H9 (cell line): Measurements from ENCODE around the gene LSM2. TPM values are rescaled to one million over a fixed set of nuclear protein-coding genes. Genes with fewer than 3 reads are reported as not detected.

ENCODE experiments used
- DNase-seq: peaks from one replicate; pipeline ENCODE4 v3.0.0-alpha.2; 2017
- H2AFZ ChIP-seq: one replicate; pipeline ENCODE4 v1.6.1; 2013; ENCODE audit warnings: mild to moderate bottlenecking, low read length, control low read depth, moderate library complexity
- H2AK5ac ChIP-seq: 2 replicates; pipeline ENCODE4 v1.6.1; 2013; ENCODE audit warnings: low read length, control low read depth, mixed read lengths; ENCODE audit not compliant: insufficient read length
- H2BK120ac ChIP-seq: one replicate; pipeline ENCODE4 v1.6.1; 2013; ENCODE audit warnings: low read depth, mild to moderate bottlenecking, low read length, control low read depth, inconsistent platforms; ENCODE audit not compliant: poor library complexity, severe bottlenecking
- H2BK12ac ChIP-seq: 2 replicates; pipeline ENCODE4 v1.6.1; 2013; ENCODE audit warnings: low read length, control low read depth, mixed read lengths, low read depth; ENCODE audit not compliant: insufficient read length
- H2BK15ac ChIP-seq: 2 replicates; pipeline ENCODE4 v1.6.1; 2013; ENCODE audit warnings: low read depth, low read length, control low read depth
- H2BK20ac ChIP-seq: one replicate; pipeline ENCODE4 v1.6.1; 2013; ENCODE audit warnings: low read depth, mild to moderate bottlenecking, low read length, control low read depth, inconsistent platforms; ENCODE audit not compliant: poor library complexity, severe bottlenecking
- H2BK5ac ChIP-seq: 2 replicates; pipeline ENCODE4 v1.6.1; 2013; ENCODE audit warnings: low read length, control low read depth, mixed read lengths; ENCODE audit not compliant: insufficient read length
- H3K14ac ChIP-seq: 2 replicates; pipeline ENCODE4 v1.6.1; 2013; ENCODE audit warnings: low read length, control low read depth; ENCODE audit not compliant: insufficient read depth
- H3K18ac ChIP-seq: 2 replicates; pipeline ENCODE4 v1.6.1; 2013; ENCODE audit warnings: low read depth, mild to moderate bottlenecking, mixed read lengths, low read length, control low read depth; ENCODE audit not compliant: insufficient read length
- H3K23ac ChIP-seq: 2 replicates; pipeline ENCODE4 v1.6.1; 2013; ENCODE audit warnings: low read length, control low read depth, mixed read lengths, low read depth; ENCODE audit not compliant: insufficient read length
- H3K23me2 ChIP-seq: 2 replicates; pipeline ENCODE4 v1.6.1; 2013; ENCODE audit warnings: low read depth, mild to moderate bottlenecking, mixed read lengths, low read length, control low read depth; ENCODE audit not compliant: insufficient read length, poor library complexity, severe bottlenecking
- H3K27ac ChIP-seq: 2 replicates; pipeline ENCODE4 v1.5.1; 2013; ENCODE audit warnings: low read length, control low read depth, mixed read lengths, low read depth; ENCODE audit not compliant: insufficient read length
- H3K27me3 ChIP-seq: 2 replicates; pipeline ENCODE4 v1.6.1; 2013; ENCODE audit warnings: low read length, control low read depth, inconsistent platforms; ENCODE audit not compliant: insufficient read depth
- H3K4ac ChIP-seq: 2 replicates; pipeline ENCODE4 v1.6.1; 2013; ENCODE audit warnings: low read depth, mild to moderate bottlenecking, control low read depth, inconsistent platforms, low read length, moderate library complexity
- H3K4me1 ChIP-seq: 2 replicates; pipeline ENCODE4 v1.6.1; 2013; ENCODE audit warnings: low read length, control low read depth, inconsistent platforms; ENCODE audit not compliant: insufficient read depth
- H3K4me2 ChIP-seq: 2 replicates; pipeline ENCODE4 v1.6.1; 2013; ENCODE audit warnings: low read length, control low read depth, mixed read lengths; ENCODE audit not compliant: insufficient read length, insufficient read depth
- H3K56ac ChIP-seq: 2 replicates; pipeline ENCODE4 v1.6.1; 2013; ENCODE audit warnings: low read depth, mild to moderate bottlenecking, mixed read lengths, low read length, control low read depth; ENCODE audit not compliant: insufficient read length
- H3K79me1 ChIP-seq: 2 replicates; pipeline ENCODE4 v1.6.1; 2013; ENCODE audit warnings: low read depth, mild to moderate bottlenecking, moderate library complexity, low read length, control low read depth, inconsistent platforms; ENCODE audit not compliant: insufficient read depth, poor library complexity, severe bottlenecking
- H3K79me2 ChIP-seq: 2 replicates; pipeline ENCODE4 v1.6.1; 2013; ENCODE audit warnings: low read length, control low read depth, inconsistent platforms; ENCODE audit not compliant: insufficient read depth
- H3K9ac ChIP-seq: 2 replicates; pipeline ENCODE4 v1.6.1; 2013; ENCODE audit warnings: low read length, control low read depth, mixed read lengths; ENCODE audit not compliant: insufficient read length; ENCODE audit errors: extremely low read depth
- H3K9me3 ChIP-seq: one replicate; pipeline ENCODE4 v1.6.1; 2013; ENCODE audit warnings: low read depth, low read length, inconsistent platforms; ENCODE audit not compliant: control insufficient read depth
- H3T11ph ChIP-seq: one replicate; pipeline ENCODE4 v1.6.1; 2013; ENCODE audit warnings: mild to moderate bottlenecking, low read length, control low read depth, inconsistent platforms
- H4K20me1 ChIP-seq: one replicate; pipeline ENCODE4 v1.6.1; 2013; ENCODE audit not compliant: control insufficient read depth, insufficient read length, insufficient read depth
- H4K5ac ChIP-seq: 2 replicates; pipeline ENCODE4 v1.6.1; 2013; ENCODE audit warnings: low read depth, mild to moderate bottlenecking, mixed read lengths, low read length, control low read depth; ENCODE audit not compliant: insufficient read length
- H4K8ac ChIP-seq: replicated peaks from 2 replicates; pipeline ENCODE4 v1.6.1; 2013; ENCODE audit warnings: low read length, control low read depth, mixed read lengths, low read depth; ENCODE audit not compliant: insufficient read length
- H4K91ac ChIP-seq: 2 replicates; pipeline ENCODE4 v1.6.1; 2013; ENCODE audit warnings: low read depth, mild to moderate bottlenecking, moderate library complexity, mixed read lengths, low read length, control low read depth; ENCODE audit not compliant: insufficient read length
- H3K27ac Mint-ChIP-seq, 3 experiments: 2 replicates in 2 of 3; 3 replicates in 1 of 3; pipeline ENCODE4 v1.8.0; 2020 to 2021; ENCODE audit warnings: mixed read lengths in 3 of 3, mild to moderate bottlenecking in 1 of 3, moderate library complexity in 1 of 3
- H3K27me3 Mint-ChIP-seq: 2 replicates; pipeline ENCODE4 v1.8.0; 2021; ENCODE audit warnings: low read depth, mild to moderate bottlenecking, moderate library complexity, mixed read lengths
- H3K36me3 Mint-ChIP-seq, 3 experiments: 2 replicates in 2 of 3; 3 replicates in 1 of 3; pipeline ENCODE4 v1.8.0; 2020 to 2021; ENCODE audit warnings: low read depth in 3 of 3, mixed read lengths in 3 of 3; ENCODE audit not compliant: insufficient read depth in 1 of 3
- H3K4me1 Mint-ChIP-seq, 2 experiments: 2 replicates each; pipeline ENCODE4 v1.8.0; 2020; ENCODE audit warnings: mixed read lengths in 2 of 2
- H3K4me3 Mint-ChIP-seq, 2 experiments: 2 replicates in 1 of 2; 3 replicates in 1 of 2; pipeline ENCODE4 v1.8.0; 2020 to 2021; ENCODE audit warnings: mild to moderate bottlenecking in 2 of 2, mixed read lengths in 2 of 2, moderate library complexity in 1 of 2
- H3K9me3 Mint-ChIP-seq, 2 experiments: 2 replicates in 1 of 2; 3 replicates in 1 of 2; pipeline ENCODE4 v1.8.0; 2020; ENCODE audit warnings: mild to moderate bottlenecking in 2 of 2, mixed read lengths in 2 of 2, moderate library complexity in 1 of 2
- WGBS: extraction: QIAGEN DNeasy Blood & Tissue Kit; methylation state at CpG from one replicate; pipeline ENCODE4 v1.1.7; 2013; ENCODE audit warnings: missing lambda C conversion rate, low lambda C conversion rate, mixed read lengths; ENCODE audit not compliant: insufficient read length; ENCODE audit errors: extremely low coverage; 5-methylcytosine and 5-hydroxymethylcytosine counted together
- total RNA-seq: library from RNA; stranded (reverse); gene quantifications from 2 replicates; pipeline ENCODE4 v1.2.1, GENCODE V29; 2021
- TF ChIP-seq, protein P1 (sequence below): fragments of 200-600 bp; sonication (generic); conservative IDR thresholded peaks from 3 replicates; pipeline ENCODE4 v1.8.0; 2021; ENCODE audit warnings: antibody characterized with exemption, mild to moderate bottlenecking

The LSM2 gene
- total RNA-seq, 1 experiment from 2014 or later = 123 TPM

DNA sequence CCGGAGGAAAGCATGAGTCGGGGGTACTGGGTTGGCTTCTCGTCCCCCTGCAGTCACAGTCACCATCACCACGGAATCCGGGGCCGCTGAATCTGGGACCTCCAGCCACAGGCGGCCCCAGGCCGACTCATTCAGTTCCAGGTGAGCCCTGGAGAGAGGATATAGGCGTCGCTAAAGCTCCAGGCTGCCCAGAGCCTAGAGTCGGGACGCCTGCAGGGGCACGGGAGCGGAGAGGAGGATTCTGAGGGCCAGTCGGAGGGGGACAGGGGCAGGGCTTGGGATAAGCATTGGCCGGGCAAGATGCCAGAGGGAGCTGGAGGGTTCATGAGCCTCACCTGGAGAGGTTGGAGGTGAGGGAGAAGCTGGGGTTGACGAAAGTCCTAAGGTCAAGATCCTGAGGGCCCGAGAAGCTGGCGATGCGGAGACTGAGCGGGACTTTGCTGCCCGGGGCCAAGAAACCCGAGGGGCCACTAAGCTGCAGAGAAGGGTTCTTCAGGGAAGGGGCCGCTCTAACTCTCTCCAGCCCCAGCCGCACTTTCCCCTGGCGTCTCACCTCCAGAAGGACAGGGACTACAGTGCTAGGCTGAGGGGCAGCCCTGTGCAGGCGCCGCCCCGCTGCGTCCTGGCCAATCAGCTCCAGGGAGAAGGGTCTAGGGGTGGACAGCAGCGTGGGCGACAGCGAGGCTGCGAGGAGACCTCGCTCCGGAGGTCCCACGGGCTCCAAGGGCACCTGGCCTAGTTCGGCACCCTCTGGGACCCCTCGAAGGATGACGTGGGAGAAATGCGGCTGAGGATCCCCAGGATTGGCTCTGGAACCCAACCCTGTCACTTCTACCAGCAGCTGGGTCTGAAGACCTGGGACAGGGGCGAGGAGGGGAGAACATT is 40.6 kb downstream of the LSM2 start:
- Histone ChIP-seq H3K4me2 (no peak overlapping the region), H2AFZ (no peak overlapping the region)

More for the DNA sequence above, 40.6 kb downstream of the LSM2 start:
- H3K27ac ChIP-seq = no peak overlapping the region
- Mint-ChIP-seq H3K27me3 (no peaks in the 10 kb centered on the region; the same call in 1 of the 2 replicates), H3K36me3 (peaks cover 6 to 20% (median 12%) of the 10 kb centered on the region in 3 experiments; a peak in 5 of 7 replicates), H3K9me3 (no peaks in the 10 kb centered on the region; a peak in 1 of 5 replicates), H3K4me3 (peak overlapping the region; percentile 34 to 50; a peak in 4 of 5 replicates), H3K4me1 (peaks cover 25 to 27% of the 10 kb centered on the region in 2 experiments), H3K27ac (peak overlapping the region in 2 of 3 experiments; percentile 69 to 87; a peak in 3 of 7 replicates)
- no peaks in the 10 kb centered on the region for H3K79me2 ChIP-seq
- H2BK5ac ChIP-seq = no peak overlapping the region
- no peaks in the 10 kb centered on the region for H3K9me3 ChIP-seq
- no peaks in the 10 kb centered on the region for H3K23me2 ChIP-seq
- no peak overlapping the region for H3K56ac ChIP-seq
- H4K91ac ChIP-seq = no peak overlapping the region
- H2BK120ac ChIP-seq = no peak overlapping the region
- no peak overlapping the region for H3K9ac ChIP-seq
- no peak overlapping the region for H3K23ac ChIP-seq
- no peak overlapping the region for H2BK12ac ChIP-seq
- peak; percentile 74 for DNase-seq
- H4K5ac ChIP-seq = no peak overlapping the region
- no peaks in the 10 kb centered on the region for H4K20me1 ChIP-seq
- no peak overlapping the region for H2AK5ac ChIP-seq
- H3K27me3 ChIP-seq = no peaks in the 10 kb centered on the region
- H2BK15ac ChIP-seq = no peak overlapping the region
- H2BK20ac ChIP-seq = no peak overlapping the region
- H3K4me1 ChIP-seq = no peaks in the 10 kb centered on the region
- H3K79me1 ChIP-seq = no peaks in the 10 kb centered on the region
- no peak overlapping the region for H4K8ac ChIP-seq
- H3K4ac ChIP-seq = no peak overlapping the region
- WGBS = no CpG with 5 or more reads among the region's 42 CpGs
- H3K18ac ChIP-seq = no peak overlapping the region
- no peak overlapping the region; the same call in 1 of the 2 replicates for H3K14ac ChIP-seq
- TF ChIP-seq, protein P1, sequence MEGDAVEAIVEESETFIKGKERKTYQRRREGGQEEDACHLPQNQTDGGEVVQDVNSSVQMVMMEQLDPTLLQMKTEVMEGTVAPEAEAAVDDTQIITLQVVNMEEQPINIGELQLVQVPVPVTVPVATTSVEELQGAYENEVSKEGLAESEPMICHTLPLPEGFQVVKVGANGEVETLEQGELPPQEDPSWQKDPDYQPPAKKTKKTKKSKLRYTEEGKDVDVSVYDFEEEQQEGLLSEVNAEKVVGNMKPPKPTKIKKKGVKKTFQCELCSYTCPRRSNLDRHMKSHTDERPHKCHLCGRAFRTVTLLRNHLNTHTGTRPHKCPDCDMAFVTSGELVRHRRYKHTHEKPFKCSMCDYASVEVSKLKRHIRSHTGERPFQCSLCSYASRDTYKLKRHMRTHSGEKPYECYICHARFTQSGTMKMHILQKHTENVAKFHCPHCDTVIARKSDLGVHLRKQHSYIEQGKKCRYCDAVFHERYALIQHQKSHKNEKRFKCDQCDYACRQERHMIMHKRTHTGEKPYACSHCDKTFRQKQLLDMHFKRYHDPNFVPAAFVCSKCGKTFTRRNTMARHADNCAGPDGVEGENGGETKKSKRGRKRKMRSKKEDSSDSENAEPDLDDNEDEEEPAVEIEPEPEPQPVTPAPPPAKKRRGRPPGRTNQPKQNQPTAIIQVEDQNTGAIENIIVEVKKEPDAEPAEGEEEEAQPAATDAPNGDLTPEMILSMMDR = no peak
- no peak overlapping the region for H3T11ph ChIP-seq
